Thoracic aorta (tissue), 2 donors: ENCODE data around the gene RPP40. TPM values are rescaled to one million over a fixed set of nuclear protein-coding genes. Genes with fewer than 3 reads are reported as not detected.
A peak's percentile ranks its signal among the peaks of the same experiment; 100 is the strongest.
"Not testable (repeated sequence)": the region's sequence is repeated elsewhere in the genome, so short reads cannot be mapped to it uniquely, and the experiment has no call there.

Experiments used
- ATAC-seq: fragments of 150-250 bp; one replicate; pipeline ENCODE4 v1.8.0; 2017; ENCODE audit warnings: low read depth; ENCODE audit not compliant: insufficient number of reproducible peaks, low FRiP score
- DNase-seq: peaks from one replicate; pipeline ENCODE4 v3.0.0-alpha.2; 2020; ENCODE audit warnings: low spot score
- H3K27ac ChIP-seq, 2 donors: fragments of 200-600 bp; sonication (generic); 1 replicate in 1 of 2; 2 replicates in 1 of 2; pipeline ENCODE4 v1.5.1; 2016; ENCODE audit warnings: mild to moderate bottlenecking in 2 of 2, moderate library complexity in 2 of 2
- H3K27me3 ChIP-seq: fragments of 200-600 bp; sonication (generic); replicated peaks from 2 replicates; pipeline ENCODE4 v1.6.0; 2016; ENCODE audit warnings: mild to moderate bottlenecking; ENCODE audit not compliant: insufficient read depth
- H3K36me3 ChIP-seq: fragments of 200-600 bp; sonication (generic); one replicate; pipeline ENCODE4 v1.5.1; 2016
- H3K4me1 ChIP-seq, 2 donors: fragments of 200-600 bp; sonication (generic); 1 replicate in 1 of 2; 2 replicates in 1 of 2; pipeline versions ENCODE4 v1.5.1 to v1.6.0; 2016; ENCODE audit warnings: low read depth in 2 of 2, mild to moderate bottlenecking in 1 of 2; ENCODE audit not compliant: control insufficient read depth in 1 of 2
- H3K4me3 ChIP-seq: fragments of 200-600 bp; sonication (generic); 2 replicates; pipeline ENCODE4 v1.5.1; 2016; ENCODE audit warnings: mild to moderate bottlenecking
- H3K9me3 ChIP-seq: fragments of 200-600 bp; sonication (generic); 2 replicates; pipeline ENCODE4 v1.5.1; 2016
- CTCF ChIP-seq: fragments of 200-600 bp; sonication (generic); IDR thresholded peaks from one replicate; pipeline ENCODE4 v1.5.1; 2019; ENCODE audit warnings: antibody characterized with exemption
- total RNA-seq, 2 donors: library from RNA; depleted of rRNA; stranded (reverse); fragments of >200 nt; gene quantifications; one replicate each; pipeline versions ENCODE4 v1.1.0 to v1.2.3, GENCODE V29; 2016

Gene RPP40
- total RNA-seq, 2 donors from 2014 or later, result 2.4 to 11.4 TPM

GRCh38 chr6:5034736-5035135 lies 30.9 kb upstream of the RPP40 start:
- H3K9me3 ChIP-seq, result no peaks in the 10 kb centered on the region
- H3K36me3 ChIP-seq, result no peaks in the 10 kb centered on the region
- no peaks in the 10 kb centered on the region for H3K4me1 ChIP-seq
- DNase-seq (no peak), ATAC-seq (no peak)
- H3K27ac ChIP-seq, result no peak overlapping the region
- no peaks in the 10 kb centered on the region for H3K27me3 ChIP-seq
- no peak for TF ChIP-seq CTCF
- H3K4me3 ChIP-seq, result no peak overlapping the region

- TF ChIP-seq CTCF, result no peak
- Histone ChIP-seq H3K9me3 (no peaks in the 10 kb centered on the region), H3K36me3 (no peaks in the 10 kb centered on the region), H3K27me3 (no peaks in the 10 kb centered on the region), H3K4me3 (no peak overlapping the region), H3K27ac (no peak overlapping the region), H3K4me1 (no peaks in the 10 kb centered on the region)
- no peak for ATAC-seq
- no peak for DNase-seq
These were observed 30.5 kb upstream of the RPP40 start for GRCh38 chr6:5034328-5034727.

- H3K9me3 ChIP-seq, H3K4me3 ChIP-seq, H3K4me1 ChIP-seq, H3K27me3 ChIP-seq, ATAC-seq, DNase-seq, H3K36me3 ChIP-seq, H3K27ac ChIP-seq: not testable (repeated sequence)
These were observed 29.5 kb upstream of the RPP40 start for GRCh38 chr6:5033214-5033904.

GRCh38 chr6:5032706-5033105 lies 28.9 kb upstream of the RPP40 start:
- H3K27ac ChIP-seq, H3K4me3 ChIP-seq, H3K27me3 ChIP-seq, H3K36me3 ChIP-seq, H3K4me1 ChIP-seq, H3K9me3 ChIP-seq, DNase-seq, ATAC-seq: not testable (repeated sequence)

GRCh38 chr6:5031150-5031549 lies 27.3 kb upstream of the RPP40 start:
- DNase-seq, result no peak

GRCh38 chr6:5030596-5031136 lies 26.8 kb upstream of the RPP40 start:
- H3K9me3 ChIP-seq, result no peaks in the 10 kb centered on the region
- H3K36me3 ChIP-seq, result no peaks in the 10 kb centered on the region
- H3K4me3 ChIP-seq, result no peak overlapping the region
- H3K27ac ChIP-seq, result no peak overlapping the region
- peak; percentile 83 for ATAC-seq
- TF ChIP-seq CTCF, result peak; percentile 63
- H3K4me1 ChIP-seq, result peaks cover 0 to 2% of the 10 kb centered on the region in 2 donors
- H3K27me3 ChIP-seq, result no peaks in the 10 kb centered on the region
- peak; percentile 46 for DNase-seq

More at GRCh38 chr6:5031150-5031549, 27.3 kb upstream of the RPP40 start:
- Histone ChIP-seq H3K36me3 (no peaks in the 10 kb centered on the region), H3K27me3 (no peaks in the 10 kb centered on the region), H3K4me1 (no peaks in the 10 kb centered on the region), H3K9me3 (no peaks in the 10 kb centered on the region), H3K4me3 (no peak overlapping the region), H3K27ac (no peak overlapping the region)
- ATAC-seq, result no peak
- TF ChIP-seq CTCF, result no peak
